T-helper 9 cell (primary cell): ENCODE data around the gene SLC11A2.
"Not testable (repeated sequence)": the region's sequence is repeated elsewhere in the genome, so short reads cannot be mapped to it uniquely, and the experiment has no call there.

ENCODE experiments used
- DNase-seq: peaks from one replicate; pipeline ENCODE4 v3.0.0-alpha.2; 2020

The SLC11A2 gene

DNA sequence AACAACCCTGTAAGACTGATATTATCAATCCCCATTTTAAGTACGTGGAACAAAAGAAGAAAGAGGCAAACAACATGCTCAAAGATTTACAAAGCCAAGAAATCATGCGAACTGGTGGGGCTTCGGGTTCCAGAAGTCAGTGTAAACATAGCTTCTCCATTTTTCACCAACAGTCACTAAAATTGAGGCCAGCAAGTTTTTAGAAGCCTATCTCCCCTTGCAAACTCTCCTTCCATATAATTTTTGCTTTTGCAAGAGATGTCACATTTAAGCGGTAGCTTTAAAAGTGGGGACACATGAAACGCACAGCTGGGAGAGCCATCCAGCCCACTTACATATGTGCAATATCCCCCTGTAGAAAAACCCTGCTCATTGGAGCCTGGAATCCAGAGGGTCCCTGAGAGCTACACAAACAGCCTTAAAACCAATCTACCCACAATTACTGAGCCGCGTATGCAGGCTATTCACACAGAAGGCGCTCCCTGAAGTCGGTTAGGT is 797 bp downstream of the SLC11A2 start:
- DNase-seq = no peak

DNA sequence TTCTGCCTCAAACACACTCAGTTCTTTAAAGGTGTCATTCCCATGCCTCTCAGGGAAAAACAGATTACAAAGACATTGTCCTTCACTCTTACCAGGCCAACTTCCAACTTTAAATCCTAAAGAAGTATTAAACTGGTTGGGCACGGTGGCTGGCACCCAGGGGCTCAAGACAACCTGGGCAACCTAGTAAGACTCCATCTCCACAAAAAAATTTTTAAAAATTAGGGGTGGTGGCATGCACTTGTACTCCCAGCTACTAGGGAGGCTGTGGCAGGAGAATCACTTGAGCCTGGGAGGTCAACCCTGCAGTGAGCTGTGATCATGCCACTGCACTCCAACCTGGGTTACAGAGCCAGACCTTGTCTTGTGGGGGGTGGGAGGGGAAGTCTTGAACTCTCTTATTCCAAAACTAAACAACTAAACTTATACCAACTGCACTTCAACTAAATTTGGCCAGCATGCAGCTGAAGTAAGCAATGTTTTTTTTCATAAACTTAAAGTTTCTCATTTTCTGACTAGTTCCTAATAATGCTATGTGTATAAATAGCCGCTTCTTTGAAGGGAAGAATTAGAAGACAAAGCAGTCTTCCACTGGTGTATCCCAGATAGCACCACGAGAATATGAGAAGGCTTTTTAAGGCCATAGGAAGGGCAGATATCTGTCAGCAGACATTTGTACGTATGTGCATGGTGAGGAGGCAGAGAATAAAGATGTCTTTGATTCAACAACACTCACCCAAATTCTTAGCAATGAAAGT is 2.4 kb downstream of the SLC11A2 start:
- no peak for DNase-seq

DNA sequence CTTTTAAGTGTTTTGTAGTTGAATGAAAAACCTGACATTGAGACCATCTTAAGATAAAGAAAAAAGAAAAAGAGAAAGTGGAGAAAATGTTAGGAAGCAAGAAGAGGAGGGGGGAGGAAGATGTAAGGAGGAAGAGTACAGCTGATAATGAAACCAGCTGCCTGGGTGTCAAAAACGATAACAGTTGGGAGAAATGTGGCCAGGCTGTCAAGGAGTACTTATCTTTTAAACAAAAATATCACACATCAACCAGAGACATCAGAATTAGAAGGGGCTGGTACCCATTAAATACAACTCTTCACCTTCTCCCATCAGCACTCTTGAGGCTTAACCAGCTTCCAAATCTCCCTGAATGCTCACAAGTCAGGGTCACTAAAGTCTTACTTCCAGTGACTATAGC is 4.5 kb downstream of the SLC11A2 start:
- DNase-seq = no peak

DNA sequence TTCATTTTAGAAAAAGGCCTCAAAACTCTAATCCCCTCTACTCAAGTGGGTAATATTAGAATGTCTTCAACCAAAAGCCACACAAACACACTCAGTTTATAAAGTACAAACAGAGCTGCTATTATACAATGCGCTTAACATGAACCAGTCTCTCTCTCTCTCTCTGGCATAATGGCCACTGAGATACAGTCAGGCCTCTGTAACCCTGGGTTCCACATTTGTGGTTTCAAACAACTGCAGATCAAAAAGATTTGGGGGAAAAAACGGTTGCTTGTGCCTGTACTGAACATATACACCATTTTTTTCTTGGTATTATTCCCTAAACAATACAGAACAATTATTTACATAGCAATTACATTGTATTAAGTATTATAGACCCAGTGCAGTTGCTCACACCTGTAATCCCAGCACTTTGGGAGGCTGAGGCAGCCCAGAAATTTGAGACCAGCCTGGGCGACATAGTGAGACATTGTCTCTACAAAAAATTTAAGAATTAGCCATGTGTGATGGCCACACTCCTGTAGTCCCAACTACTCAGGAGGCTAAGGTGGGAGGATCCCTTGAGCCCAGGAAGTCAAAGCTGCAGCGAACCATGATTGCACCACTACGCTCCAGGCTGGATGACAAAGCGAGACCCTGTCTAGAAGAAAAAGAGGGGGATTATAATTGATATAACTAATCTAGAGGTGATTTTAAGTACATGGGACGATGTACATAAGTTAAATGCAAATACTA is 5.6 kb downstream of the SLC11A2 start:
- no peak for DNase-seq

DNA sequence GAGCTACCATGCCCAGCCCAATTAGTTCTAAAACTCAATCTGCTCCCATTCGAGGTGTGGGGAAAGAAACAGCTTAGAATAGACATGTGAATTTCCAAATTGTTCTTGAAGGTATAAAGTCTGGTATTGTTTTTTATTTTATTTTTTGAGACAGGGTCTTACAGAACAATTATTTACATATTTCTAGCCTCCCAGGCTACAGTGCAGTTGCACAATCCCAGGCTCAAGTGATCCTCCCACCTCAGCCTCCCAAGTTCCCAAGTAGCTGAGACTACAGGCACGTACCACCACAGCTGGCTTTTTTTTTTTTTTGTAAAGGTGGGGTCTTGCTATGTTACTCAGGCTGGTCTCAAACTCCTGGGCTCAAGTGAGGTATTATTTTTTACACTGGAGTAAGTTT is 6.3 kb downstream of the SLC11A2 start:
- DNase-seq = no peak

DNA sequence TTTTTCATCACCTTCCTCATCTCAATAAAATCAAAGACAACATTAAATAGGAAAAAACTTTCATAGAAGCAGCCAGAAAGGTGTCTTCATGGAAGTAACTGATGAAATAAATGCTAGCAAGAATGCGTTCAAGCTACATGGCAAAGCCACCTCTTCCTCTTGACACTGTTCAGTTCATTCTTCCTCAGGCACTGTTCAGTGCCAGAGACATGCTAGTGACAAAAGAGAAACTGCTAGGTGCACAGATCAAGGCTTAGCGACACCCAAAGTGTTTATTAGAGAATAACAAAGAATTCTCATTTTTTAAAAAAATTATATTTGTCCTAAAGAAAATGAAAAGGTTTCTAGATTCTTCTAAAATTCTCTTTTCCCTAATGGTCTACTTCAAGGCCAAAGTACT is 7.2 kb downstream of the SLC11A2 start:
- DNase-seq = no peak

- DNase-seq = no peak
Measured at GRCh38 chr12:51017452-51017851, 8.7 kb downstream of the SLC11A2 start.

GRCh38 chr12:51014467-51014866 is 11.7 kb downstream of the SLC11A2 start:
- DNase-seq = not testable (repeated sequence)

GRCh38 chr12:51013441-51013840 is 12.7 kb downstream of the SLC11A2 start:
- no peak for DNase-seq

DNA sequence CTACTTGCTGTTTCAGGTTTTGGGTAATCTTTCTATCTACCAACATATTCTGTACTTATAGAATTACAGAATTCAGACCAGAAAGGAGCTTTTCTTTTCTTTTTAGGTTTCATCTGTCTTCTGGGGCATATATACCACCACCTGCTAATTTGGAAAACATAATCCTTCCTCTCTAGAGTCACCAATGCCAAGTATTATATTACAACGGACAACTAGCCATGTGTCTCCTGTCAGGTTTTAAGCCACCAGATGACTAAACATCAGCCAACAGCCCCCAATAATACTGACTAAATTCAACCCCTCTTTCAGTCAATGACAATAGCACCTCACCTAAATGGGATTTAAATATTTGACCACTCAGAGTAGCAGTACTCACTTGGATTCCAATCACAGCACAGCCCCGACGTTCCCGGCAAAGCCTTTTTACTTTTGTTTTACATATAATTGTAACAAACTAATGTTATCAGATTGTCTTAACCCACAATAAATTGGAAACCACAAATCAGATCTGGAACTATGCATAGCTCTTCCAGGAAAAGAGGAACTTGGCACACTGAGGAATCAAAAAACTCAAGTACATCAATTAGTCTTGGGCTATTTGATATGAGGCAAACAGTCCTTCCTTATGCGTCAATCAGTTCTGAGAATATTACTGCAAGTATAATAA is 13.5 kb downstream of the SLC11A2 start:
- no peak for DNase-seq

DNA sequence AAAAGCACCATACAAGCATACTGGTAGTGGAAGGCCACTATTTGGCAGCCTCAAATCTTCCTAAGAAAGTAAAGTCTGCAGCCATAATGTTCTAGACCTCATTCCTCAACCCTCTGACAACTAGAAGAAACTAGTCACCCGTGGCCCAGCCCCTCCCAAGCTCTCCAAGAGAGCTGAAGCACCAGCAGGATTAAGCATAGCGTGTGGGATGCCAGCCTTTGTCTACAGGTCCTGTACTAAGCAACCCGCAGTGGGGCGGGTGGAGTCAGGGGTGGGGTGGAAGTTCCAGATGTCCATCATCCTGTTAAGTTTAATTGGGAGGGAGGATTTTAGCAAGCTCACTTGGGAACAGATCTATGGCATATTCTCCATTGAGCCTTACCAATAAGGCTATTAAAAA is 14.2 kb downstream of the SLC11A2 start:
- DNase-seq = no peak

GRCh38 chr12:51009056-51009440 is 17.1 kb downstream of the SLC11A2 start:
- peak; percentile 26 for DNase-seq

- no peak for DNase-seq
Measured at GRCh38 chr12:51008329-51009055, 17.7 kb downstream of the SLC11A2 start.

- DNase-seq = no peak
Measured at GRCh38 chr12:51005671-51006070, 20.5 kb downstream of the SLC11A2 start.

GRCh38 chr12:51005030-51005429 is 21.2 kb downstream of the SLC11A2 start:
- DNase-seq = no peak

GRCh38 chr12:51004504-51004903 is 21.7 kb downstream of the SLC11A2 start:
- no peak for DNase-seq

- DNase-seq = no peak
Measured at GRCh38 chr12:51001799-51002198, 24.4 kb downstream of the SLC11A2 start.

DNA sequence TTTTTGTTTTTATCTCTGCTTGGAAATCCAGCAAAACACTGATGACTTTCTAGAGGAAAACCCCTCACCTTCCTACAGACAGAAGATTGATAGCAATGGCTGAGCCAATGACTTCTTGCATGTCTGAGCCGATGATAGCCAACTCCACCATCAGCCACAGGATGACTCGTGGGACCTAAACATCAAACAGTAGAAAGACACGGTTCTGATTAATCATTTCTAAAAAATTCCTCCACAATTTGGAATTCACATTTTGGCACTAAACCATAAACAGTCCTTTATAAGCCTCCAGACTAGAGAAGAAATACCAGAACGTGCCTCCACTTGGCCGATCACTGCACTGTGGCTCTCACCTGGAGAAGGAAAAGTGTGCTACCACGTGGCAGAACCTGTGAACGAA is 25.9 kb downstream of the SLC11A2 start:
- no peak for DNase-seq

DNA sequence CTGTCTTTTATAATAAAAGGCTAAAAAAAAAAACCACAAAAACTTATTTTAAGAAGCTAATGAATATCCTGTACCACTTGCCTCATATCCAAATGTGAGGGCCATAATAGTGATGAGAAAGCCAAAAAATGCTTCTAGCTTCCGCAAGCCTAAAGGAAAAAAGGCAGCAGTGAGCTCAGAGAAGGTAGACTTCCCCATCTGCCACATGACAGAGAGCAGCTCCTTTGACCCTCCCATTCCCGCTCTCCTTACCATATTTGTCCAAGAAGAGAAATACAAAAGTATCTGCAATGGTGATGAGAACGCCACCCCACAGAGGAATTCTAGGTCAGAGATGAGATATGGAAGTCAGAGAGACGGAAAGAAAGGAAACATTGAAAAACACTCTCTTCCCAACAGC is 27.1 kb downstream of the SLC11A2 start:
- no peak for DNase-seq

GRCh38 chr12:50992819-50993218 is 33.4 kb downstream of the SLC11A2 start:
- no peak for DNase-seq

- DNase-seq = no peak
Measured at GRCh38 chr12:50991291-50991690, 34.9 kb downstream of the SLC11A2 start.

- DNase-seq = no peak
Measured at GRCh38 chr12:50990791-50991190, 35.4 kb downstream of the SLC11A2 start.

DNA sequence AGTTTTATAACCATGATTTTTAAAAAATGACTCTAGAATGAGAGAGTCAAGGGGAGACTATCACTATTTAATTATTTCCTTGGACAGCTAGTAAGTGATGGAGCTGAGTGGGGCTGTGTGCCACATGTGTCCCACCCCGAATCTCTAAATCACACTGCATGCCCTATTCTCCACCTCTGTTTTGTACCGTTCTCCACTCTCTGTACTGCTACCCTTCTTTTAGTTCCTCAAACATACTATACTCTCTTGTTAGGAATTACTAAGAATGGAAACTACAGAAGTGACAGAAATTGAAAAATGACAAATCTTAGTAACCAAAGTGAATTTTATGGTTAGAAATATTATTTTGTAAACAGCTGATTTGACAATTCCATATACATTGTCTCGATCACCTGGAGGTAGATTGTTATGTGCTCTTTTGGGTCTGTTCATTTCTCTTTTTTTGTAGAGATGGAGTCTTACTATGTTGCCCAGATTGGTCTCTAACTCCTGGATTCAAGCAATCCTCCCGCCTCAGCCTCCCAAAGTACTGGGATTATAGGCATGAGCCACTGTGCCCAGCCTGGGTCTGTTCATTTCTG is 35.9 kb downstream of the SLC11A2 start:
- no peak for DNase-seq
